Fibroblast of lung (primary cell): ENCODE measurements around the gene KIAA1191. TPM values are rescaled to one million over a fixed set of nuclear protein-coding genes. Genes with fewer than 3 reads are reported as not detected.
"Not testable (repeated sequence)": the region's sequence is repeated elsewhere in the genome, so short reads cannot be mapped to it uniquely, and the experiment has no call there.

Experiments used
- DNase-seq, 2 donors: peaks; one replicate each; pipeline versions ENCODE4 v3.0.0 to v3.0.0-alpha.2; 2010; ENCODE audit warnings: low read depth in 2 of 2
- H2AFZ ChIP-seq: 2 replicates; pipeline ENCODE4 v1.5.1; 2012; ENCODE audit warnings: low read length, control low read depth, inconsistent platforms
- H3K27ac ChIP-seq: 2 replicates; pipeline ENCODE4 v1.5.1; 2011; ENCODE audit warnings: low read length, control low read depth; ENCODE audit not compliant: insufficient read depth
- H3K27me3 ChIP-seq: 2 replicates; pipeline ENCODE4 v1.5.1; 2011; ENCODE audit warnings: mild to moderate bottlenecking, low read length; ENCODE audit not compliant: control insufficient read depth, insufficient read depth
- H3K36me3 ChIP-seq: 2 replicates; pipeline ENCODE4 v1.5.1; 2011; ENCODE audit warnings: low read length; ENCODE audit not compliant: control insufficient read depth, insufficient read depth
- H3K4me1 ChIP-seq: 2 replicates; pipeline ENCODE4 v1.5.1; 2011; ENCODE audit warnings: low read length; ENCODE audit not compliant: control insufficient read depth, insufficient read depth; ENCODE audit errors: extremely low read depth
- H3K4me2 ChIP-seq: 2 replicates; pipeline ENCODE4 v1.5.1; 2011; ENCODE audit warnings: low read length, control low read depth; ENCODE audit not compliant: insufficient read depth; ENCODE audit errors: extremely low read depth
- H3K4me3 ChIP-seq, 4 experiments: fragments of 200-600 bp in 1 of 4; sonication (generic) in 1 of 4; replicated peaks in 1 of 4; 2 replicates each; pipeline ENCODE4 v1.5.1; 2011 to 2016; ENCODE audit warnings: low read length in 4 of 4, low read depth in 3 of 4, mild to moderate bottlenecking in 3 of 4, control low read depth in 2 of 4, inconsistent platforms in 1 of 4, mixed read lengths in 1 of 4; ENCODE audit not compliant: insufficient read depth in 1 of 4; ENCODE audit errors: control extremely low read depth in 1 of 4
- H3K79me2 ChIP-seq: 2 replicates; pipeline ENCODE4 v1.5.1; 2012; ENCODE audit warnings: mild to moderate bottlenecking, low read length, inconsistent platforms; ENCODE audit not compliant: control insufficient read depth, insufficient read depth
- H3K9ac ChIP-seq: 2 replicates; pipeline ENCODE4 v1.5.1; 2011; ENCODE audit warnings: mild to moderate bottlenecking, low read length, control low read depth; ENCODE audit not compliant: insufficient read depth
- H3K9me3 ChIP-seq: 2 replicates; pipeline ENCODE4 v1.5.1; 2012; ENCODE audit warnings: low read depth, low read length; ENCODE audit not compliant: control insufficient read depth, insufficient read depth
- H4K20me1 ChIP-seq: 2 replicates; pipeline ENCODE4 v1.5.1; 2011; ENCODE audit warnings: low read length; ENCODE audit not compliant: control insufficient read depth, insufficient read depth; ENCODE audit errors: extremely low read depth
- EZH2 ChIP-seq: IDR thresholded peaks from 2 replicates; pipeline ENCODE4 v1.5.1; 2012; ENCODE audit warnings: low read length, control low read depth, mild to moderate bottlenecking; ENCODE audit errors: missing control alignments
- polyA plus RNA-seq, 2 donors: library from polyadenylated mRNA; depleted of rRNA in 1 of 2; stranded (reverse) in 1 of 2; unstranded in 1 of 2; fragments of >200 nt; gene quantifications; 2 replicates each; pipeline ENCODE4 v1.2.1, GENCODE V29; 2011 to 2012; ENCODE audit warnings: missing spikeins in 1 of 2
- total RNA-seq: library from RNA; depleted of rRNA; stranded (reverse); fragments of >200 nt; gene quantifications from 2 replicates; pipeline ENCODE4 v1.2.1, GENCODE V29; 2014
- TF ChIP-seq, protein P1 (sequence below), 2 donors: IDR thresholded peaks in 1 of 2; conservative IDR thresholded peaks in 1 of 2; 1 replicate in 1 of 2; 2 replicates in 1 of 2; pipeline ENCODE4 v1.5.1; 2011 to 2012; ENCODE audit warnings: low read length in 2 of 2, control low read depth in 1 of 2, inconsistent platforms in 1 of 2, low read depth in 1 of 2, mild to moderate bottlenecking in 1 of 2

Gene KIAA1191
- total and polyA plus RNA-seq, 2 donors (not counting 1 experiment from before 2014, with no cell fraction given): 89.5 to 101 TPM

DNA sequence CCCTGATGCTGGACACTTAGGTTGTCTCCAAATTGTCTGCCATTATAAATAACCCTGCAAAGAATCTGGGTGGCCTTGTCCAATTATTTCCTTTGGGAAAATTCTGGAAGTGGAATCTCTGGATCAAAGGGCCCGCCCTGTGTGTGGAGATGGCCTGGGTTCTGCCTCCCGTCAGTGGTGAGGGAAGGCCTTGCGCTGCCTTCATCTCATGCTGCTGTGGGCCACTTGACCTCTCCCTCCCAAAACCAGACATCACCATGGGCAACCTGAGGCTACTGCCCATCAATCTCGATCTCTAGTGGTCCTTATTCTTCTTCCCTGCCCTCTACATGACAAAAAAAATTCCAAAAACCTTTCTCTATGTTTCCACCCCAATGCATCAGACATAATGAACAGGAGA lies 48.2 kb upstream of the KIAA1191 start:
- H3K4me3 ChIP-seq: no peak overlapping the region
- H4K20me1 ChIP-seq: no peaks in the 10 kb centered on the region
- no peaks in the 10 kb centered on the region for H3K9me3 ChIP-seq
- no peaks in the 10 kb centered on the region for H3K27me3 ChIP-seq
- no peak for DNase-seq
- H3K27ac ChIP-seq: no peak overlapping the region
- H3K79me2 ChIP-seq: peaks cover 32% of the 10 kb centered on the region
- peaks cover 12% of the 10 kb centered on the region for H3K36me3 ChIP-seq
- H3K9ac ChIP-seq: no peak overlapping the region
- no peak overlapping the region for H3K4me2 ChIP-seq
- TF ChIP-seq, protein P1, sequence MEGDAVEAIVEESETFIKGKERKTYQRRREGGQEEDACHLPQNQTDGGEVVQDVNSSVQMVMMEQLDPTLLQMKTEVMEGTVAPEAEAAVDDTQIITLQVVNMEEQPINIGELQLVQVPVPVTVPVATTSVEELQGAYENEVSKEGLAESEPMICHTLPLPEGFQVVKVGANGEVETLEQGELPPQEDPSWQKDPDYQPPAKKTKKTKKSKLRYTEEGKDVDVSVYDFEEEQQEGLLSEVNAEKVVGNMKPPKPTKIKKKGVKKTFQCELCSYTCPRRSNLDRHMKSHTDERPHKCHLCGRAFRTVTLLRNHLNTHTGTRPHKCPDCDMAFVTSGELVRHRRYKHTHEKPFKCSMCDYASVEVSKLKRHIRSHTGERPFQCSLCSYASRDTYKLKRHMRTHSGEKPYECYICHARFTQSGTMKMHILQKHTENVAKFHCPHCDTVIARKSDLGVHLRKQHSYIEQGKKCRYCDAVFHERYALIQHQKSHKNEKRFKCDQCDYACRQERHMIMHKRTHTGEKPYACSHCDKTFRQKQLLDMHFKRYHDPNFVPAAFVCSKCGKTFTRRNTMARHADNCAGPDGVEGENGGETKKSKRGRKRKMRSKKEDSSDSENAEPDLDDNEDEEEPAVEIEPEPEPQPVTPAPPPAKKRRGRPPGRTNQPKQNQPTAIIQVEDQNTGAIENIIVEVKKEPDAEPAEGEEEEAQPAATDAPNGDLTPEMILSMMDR (conservative IDR thresholded peaks at IDR 0.05 in 1 of 2, IDR thresholded peaks at IDR 0.05 in 1 of 2; ENCODE audit: low read depth in 1 of 2, low read length in 2 of 2): no peak
- no peak for TF ChIP-seq EZH2
- no peak overlapping the region for H2AFZ ChIP-seq
- peaks cover 11% of the 10 kb centered on the region for H3K4me1 ChIP-seq

DNA sequence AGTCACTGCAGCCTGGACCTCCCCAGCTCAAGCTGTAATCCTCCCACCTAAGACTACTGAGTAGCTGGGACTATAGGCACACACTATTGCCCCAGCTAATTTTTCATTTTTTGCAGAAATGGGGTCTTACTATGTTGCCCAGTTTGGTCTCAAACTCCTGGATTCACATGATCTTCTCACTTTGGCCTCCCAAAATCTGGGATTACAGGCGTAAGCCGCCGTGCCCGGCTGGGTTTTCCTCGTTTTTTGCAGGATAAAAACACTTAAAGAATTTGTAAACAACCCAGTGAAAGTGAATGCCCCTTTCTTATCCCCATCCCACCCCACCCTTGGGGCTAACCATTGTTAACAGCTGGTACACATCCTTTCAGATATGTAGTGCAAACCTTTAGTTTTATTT lies 47.0 kb upstream of the KIAA1191 start:
- Histone ChIP-seq H3K27me3 (no peaks in the 10 kb centered on the region), H3K9me3 (no peaks in the 10 kb centered on the region), H3K79me2 (peaks cover 20% of the 10 kb centered on the region), H4K20me1 (no peaks in the 10 kb centered on the region), H3K27ac (no peak overlapping the region), H2AFZ (no peak overlapping the region), H3K9ac (no peak overlapping the region), H3K4me1 (peaks cover 7% of the 10 kb centered on the region), H3K36me3 (peaks cover 12% of the 10 kb centered on the region), H3K4me3 (no peak overlapping the region), H3K4me2 (no peak overlapping the region)
- no peak for DNase-seq
- TF ChIP-seq, protein P1 (conservative IDR thresholded peaks at IDR 0.05 in 1 of 2, IDR thresholded peaks at IDR 0.05 in 1 of 2; ENCODE audit: low read depth in 1 of 2, low read length in 2 of 2): no peak

DNA sequence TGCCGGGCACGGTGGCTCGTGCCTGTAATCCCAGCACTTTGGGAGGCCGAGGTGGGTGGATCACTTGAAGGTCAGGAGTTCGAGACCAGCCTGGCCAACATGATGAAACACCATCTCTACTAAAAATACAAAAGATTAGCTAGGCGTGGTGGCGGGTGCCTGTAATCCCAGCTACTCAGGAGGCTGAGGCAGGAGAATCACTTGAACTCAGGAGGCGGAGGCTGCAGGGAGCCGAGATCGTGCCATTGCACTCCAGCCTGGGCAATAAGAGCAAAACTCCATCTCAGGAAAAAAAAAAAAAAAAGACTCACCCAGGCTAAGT lies 46.6 kb upstream of the KIAA1191 start:
- H2AFZ ChIP-seq, H3K27ac ChIP-seq, DNase-seq, H3K4me2 ChIP-seq, H3K9me3 ChIP-seq, H3K4me3 ChIP-seq, H3K4me1 ChIP-seq, H3K27me3 ChIP-seq, H4K20me1 ChIP-seq, H3K9ac ChIP-seq: not testable (repeated sequence)
- peaks cover 12% of the 10 kb centered on the region for H3K36me3 ChIP-seq
- peaks cover 16% of the 10 kb centered on the region for H3K79me2 ChIP-seq
